Activated naive CD4-positive, alpha-beta T cell (primary cell): ENCODE measurements around the gene SYT4.
"Not testable (repeated sequence)": the region's sequence is repeated elsewhere in the genome, so short reads cannot be mapped to it uniquely, and the experiment has no call there.

Experiments
- DNase-seq, 4 experiments: peaks; one replicate each; lab custom pipeline; 2025; lab: John Stamatoyannopoulos, UW

Gene SYT4

GRCh38 chr18:43277164-43277600 is at the start of gene SYT4:
TSS of gene SYT4 (minus strand) at chr18:43277490. CDS start at chr18:43277281, 209 bp downstream.
- no peak for DNase-seq

DNA sequence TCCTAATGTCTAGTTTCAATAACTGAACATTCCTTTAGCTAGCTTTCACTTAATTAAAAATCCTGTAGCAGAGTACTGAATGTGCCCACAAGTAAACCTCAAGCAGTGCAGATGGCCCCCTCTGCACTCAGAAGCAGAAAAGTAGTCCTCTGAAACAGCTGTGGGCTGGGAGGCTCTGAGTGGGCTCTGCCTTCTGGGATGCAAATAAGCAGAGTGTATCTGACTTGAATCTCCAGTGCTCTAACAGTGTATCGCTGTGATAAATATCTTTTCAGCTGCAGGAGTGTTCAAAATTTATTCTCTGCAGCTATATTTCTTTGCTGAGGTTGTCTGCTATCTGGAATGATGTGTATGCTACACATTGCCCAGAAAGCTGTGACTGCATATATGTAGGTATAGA is 44.8 kb upstream of the SYT4 start:
- DNase-seq: no peak

DNA sequence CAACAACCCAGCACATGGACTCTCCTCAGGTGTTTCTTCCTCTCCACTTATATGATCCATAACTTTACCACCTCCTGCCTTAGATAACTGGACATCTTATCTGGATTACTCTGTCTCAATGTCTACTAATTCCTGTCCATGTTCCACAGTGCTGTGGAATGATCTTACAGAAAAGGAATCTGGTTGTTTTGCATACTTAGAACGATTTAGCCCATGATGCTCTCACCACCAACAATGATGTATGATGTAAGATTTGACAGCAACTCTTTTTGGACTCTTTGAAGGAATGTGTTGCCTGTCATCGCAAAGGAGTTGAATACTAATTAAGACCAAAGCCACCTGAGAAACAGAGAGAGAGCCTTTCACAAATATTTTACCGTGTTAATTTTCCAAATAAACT is 37.7 kb upstream of the SYT4 start:
- no peak for DNase-seq

DNA sequence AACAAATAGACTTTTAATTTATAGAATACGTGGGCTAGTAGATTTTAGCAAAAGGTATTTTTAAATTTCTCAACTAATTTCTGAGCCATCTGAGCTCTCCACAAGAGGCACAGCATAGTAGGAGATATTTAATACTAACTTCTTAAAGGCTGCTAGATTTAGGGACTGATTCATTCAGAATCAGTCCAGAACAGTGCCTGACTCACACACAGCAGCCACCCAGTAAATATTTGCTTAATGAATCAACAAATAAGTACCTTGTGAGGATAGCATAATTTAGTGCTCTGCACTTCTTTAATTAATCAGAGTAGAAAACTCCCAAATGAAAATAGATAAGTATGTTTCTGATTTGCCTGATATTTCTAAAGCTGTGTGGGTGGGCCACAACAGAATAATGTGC is 35.6 kb upstream of the SYT4 start:
- DNase-seq: no peak

- no peak for DNase-seq
Observed at GRCh38 chr18:43310239-43310638, 32.9 kb upstream of the SYT4 start.

DNA sequence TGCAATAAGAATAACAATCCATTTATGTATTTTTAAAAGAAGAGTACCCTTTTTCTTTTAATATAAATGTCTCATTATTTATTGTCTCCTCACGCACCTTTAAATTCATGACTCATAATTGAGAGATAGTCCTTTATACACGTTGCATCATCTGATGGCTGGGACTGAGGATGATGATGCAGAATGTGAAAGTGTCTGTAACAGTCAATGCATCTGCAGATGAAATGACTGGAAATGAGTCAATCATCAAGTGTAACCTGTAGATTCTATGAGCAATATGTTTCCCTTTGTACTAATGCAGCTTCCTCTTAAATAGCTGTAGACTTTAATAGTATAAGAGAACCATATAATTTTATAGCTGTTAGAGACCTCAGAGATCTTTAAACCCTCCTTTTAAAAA is 26.1 kb upstream of the SYT4 start:
- no peak for DNase-seq

GRCh38 chr18:43286187-43286586 is 8.9 kb upstream of the SYT4 start:
- DNase-seq: not testable (repeated sequence)

DNA sequence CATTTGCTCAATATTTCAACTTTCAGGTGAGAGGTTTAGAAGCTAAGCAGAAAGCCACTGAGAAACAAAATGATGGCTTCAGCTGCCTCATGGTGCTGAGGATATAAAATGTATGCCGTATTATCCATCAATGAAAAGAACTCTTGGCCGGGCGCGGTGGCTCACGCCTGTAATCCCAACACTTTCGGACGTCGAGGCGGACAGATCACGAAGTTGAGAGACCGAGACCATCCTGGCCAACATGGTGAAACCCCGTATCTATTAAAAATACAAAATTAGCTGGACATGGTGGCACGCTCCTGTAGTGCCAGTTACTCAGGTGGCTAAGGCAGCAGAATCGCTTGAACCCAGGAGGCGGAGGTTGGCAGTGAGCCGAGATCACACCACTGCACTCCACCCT is 6.0 kb upstream of the SYT4 start:
- no peak for DNase-seq

- DNase-seq: no peak
Observed at GRCh38 chr18:43279015-43279744, 1.9 kb upstream of the SYT4 start.

GRCh38 chr18:43278355-43278754 is 1.1 kb upstream of the SYT4 start:
- no peak for DNase-seq

DNA sequence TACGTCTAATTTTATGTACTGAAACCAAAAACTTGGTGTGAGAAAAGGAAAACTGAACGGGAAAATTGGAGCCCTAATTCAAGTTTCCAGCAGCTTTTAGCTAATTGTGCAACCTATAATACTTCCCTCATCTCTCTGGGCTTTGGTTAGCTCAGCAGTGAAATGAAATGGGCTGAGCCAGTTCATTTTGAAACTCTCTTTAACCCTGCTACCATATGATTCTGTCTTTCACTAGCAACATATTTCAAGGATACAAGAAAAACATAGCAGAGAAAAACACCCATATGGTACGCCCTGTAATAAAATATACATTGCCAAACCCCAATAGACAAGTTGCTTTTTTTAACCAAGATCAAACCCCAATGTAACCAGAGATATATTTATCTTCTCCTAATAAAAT is 799 bp downstream of the SYT4 start:
- DNase-seq: no peak

GRCh38 chr18:43275546-43275945 is 1.7 kb downstream of the SYT4 start:
- no peak for DNase-seq

DNA sequence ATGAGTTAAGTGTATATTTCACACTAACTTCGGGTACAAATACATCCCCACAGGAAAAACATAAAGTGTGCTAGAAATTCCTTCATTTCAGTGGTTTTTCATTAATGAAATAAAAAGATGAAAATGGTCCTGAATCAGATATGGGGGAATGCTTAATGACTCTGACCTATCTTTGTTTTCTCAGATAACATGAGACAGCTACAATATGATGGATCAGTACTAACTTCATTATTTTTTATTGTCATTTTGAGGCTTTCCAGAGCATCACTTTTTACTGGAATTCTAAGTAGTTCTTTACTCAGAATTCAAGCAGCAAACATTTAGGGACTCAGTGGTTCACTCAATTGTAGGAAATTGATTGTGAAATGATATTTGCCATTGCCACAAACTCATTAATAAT is 2.8 kb downstream of the SYT4 start:
- DNase-seq: no peak

DNA sequence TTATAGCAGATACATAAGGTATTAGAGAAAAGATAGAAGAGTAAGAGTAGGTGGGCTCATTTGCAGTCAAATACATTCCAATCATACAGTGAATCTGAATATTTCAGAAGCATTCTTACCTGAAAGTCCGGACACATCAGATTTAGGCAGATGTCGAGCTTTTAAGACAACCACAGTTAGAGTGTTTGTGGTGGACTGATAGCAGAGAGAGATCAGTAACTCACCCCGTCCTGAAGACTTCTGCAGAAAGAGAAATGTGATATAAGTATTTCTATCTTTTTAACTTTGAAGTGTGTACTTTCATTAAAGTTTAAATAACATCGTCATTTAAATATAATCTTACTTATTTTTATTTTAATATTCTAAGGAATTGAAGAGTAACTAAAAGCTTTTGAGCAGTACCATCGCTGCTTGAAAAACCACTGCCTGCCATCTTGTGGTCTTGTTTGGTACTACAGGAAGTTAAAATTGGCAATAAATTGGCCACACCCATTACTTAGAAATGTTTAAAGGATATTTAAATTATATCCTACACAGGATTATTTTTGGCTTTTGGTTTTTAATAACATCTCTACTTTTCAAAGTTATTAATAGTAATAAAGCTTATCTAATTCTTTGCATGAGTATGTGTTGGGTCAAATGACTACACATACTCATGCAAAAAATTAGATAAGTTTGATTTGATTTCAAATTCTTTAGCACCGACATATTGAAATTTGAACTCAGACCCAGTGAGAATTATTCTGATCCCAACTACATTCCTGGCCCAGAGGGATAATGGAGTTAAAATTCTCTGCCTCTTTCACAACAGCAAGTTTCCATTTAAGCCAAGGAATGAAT is 5.5 kb downstream of the SYT4 start:
- no peak for DNase-seq

DNA sequence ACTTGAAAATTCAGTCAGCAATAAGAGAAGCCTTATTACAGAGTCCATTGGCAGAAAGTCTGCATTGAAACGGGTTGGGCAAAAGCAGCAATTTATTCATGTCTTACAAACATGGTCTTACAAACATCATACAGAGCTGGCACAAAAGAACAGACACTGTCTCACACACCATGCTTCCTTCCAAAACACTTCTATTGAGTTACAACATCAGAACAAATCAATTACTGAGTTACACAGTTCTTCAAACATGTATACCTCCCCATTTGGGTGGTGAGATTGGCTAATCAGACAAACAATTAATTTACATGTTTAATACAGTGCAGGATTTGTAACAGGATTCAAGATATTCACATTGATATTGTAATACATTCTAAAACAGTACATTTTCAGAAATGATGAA is 9.5 kb downstream of the SYT4 start:
- DNase-seq: no peak

DNA sequence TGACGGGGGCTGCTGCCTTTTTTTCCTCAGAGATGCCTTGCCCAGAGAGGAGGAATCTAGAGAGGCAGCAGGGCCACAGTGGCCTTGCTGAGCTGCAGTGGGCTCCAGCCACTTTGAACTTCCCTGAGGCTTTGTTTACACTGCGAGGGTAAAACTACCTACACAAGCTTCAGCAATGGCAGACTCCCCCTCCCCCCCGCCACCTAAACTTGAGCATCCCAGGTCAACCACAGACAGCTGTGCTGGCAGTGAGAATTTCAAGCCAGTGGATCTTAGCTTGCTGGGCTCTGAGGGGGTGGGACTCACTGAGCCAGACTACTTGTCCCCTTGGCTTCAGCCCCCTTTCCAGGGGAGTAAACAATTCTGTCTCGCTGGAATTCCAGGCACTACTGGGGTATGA is 11.8 kb downstream of the SYT4 start:
- DNase-seq: no peak

GRCh38 chr18:43248610-43249249 is 28.6 kb downstream of the SYT4 start:
- no peak for DNase-seq

DNA sequence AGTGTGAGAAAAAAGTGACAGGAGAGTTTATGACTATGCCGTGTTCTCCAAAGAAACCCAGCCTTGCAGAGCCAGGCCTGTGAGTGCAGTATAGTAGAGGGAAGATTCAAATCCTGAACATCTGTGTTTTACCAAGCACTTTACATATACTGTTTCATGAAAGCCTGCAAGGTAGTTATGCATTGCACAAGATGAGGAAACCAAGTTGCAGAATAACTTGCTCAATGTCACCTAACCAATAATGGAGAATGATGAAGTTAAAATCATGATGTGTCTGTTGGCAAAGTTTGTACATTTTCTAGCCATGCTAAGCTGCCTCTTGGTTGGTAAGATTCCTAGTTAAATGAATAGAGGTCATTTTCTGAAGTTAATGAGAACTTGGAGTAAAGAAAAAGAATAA is 29.3 kb downstream of the SYT4 start:
- DNase-seq: no peak

- no peak for DNase-seq
Observed at GRCh38 chr18:43238429-43238828, 38.9 kb downstream of the SYT4 start.

DNA sequence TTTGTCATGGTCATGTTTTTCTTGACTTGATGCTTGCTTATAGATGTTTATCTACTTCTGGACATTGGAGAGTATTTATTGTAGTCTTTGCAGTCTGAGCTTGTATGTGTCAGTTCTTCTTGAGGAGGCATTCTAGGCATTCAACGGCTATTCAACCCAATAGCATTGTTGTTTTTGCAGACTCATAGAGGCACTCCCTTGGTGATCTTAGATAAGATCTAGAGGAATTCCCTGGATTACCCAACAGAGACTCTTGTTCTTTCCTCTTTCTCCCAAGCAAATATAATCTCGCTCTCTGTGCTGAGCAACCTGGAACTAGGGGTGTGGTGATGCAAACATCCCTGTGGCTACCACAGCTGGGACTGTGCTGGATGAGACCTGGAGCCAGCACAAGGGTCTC is 40.4 kb downstream of the SYT4 start:
- DNase-seq: no peak

GRCh38 chr18:43234889-43235288 is 42.4 kb downstream of the SYT4 start:
- DNase-seq: no peak

- DNase-seq: no peak
Observed at GRCh38 chr18:43222501-43222900, 54.8 kb downstream of the SYT4 start.

- no peak for DNase-seq
Observed at GRCh38 chr18:43220691-43221090, 56.6 kb downstream of the SYT4 start.
